Heart right ventricle (tissue), 16 donors: Measurements from ENCODE around the gene GLRA1. TPM values are rescaled to one million over a fixed set of nuclear protein-coding genes. Genes with fewer than 3 reads are reported as not detected.

Source experiments
- ATAC-seq, 8 donors: fragments of 200-7000 bp; cut with Tn5 transposase; one replicate each; pipeline ENCODE4 v1.9.1; 2020; ENCODE audit warnings: mild to moderate bottlenecking in 8 of 8, moderate library complexity in 8 of 8, moderate number of reproducible peaks in 1 of 8
- DNase-seq, 2 donors: peaks; one replicate each; pipeline ENCODE4 v3.0.0-alpha.2; 2020
- H3K27ac ChIP-seq, 10 donors: fragments of 200-600 bp; sonication (generic) in 2 of 10; one replicate each; pipeline versions ENCODE4 v1.5.0 to v1.8.0; 2020 to 2022; ENCODE audit warnings: mild to moderate bottlenecking in 3 of 10
- H3K27me3 ChIP-seq, 7 donors: fragments of 200-600 bp; one replicate each; pipeline ENCODE4 v1.8.0; 2021 to 2022; ENCODE audit warnings: mild to moderate bottlenecking in 2 of 7
- H3K36me3 ChIP-seq, 9 donors: fragments of 200-600 bp; sonication (generic) in 1 of 9; one replicate each; pipeline versions ENCODE4 v1.5.0 to v1.8.0; 2020 to 2022; ENCODE audit warnings: mild to moderate bottlenecking in 2 of 9
- H3K4me1 ChIP-seq, 9 donors: fragments of 200-600 bp; sonication (generic) in 1 of 9; one replicate each; pipeline versions ENCODE4 v1.5.0 to v1.8.0; 2020 to 2022; ENCODE audit warnings: mild to moderate bottlenecking in 4 of 9
- H3K4me3 ChIP-seq, 10 donors: fragments of 200-600 bp; sonication (generic) in 2 of 10; one replicate each; pipeline versions ENCODE4 v1.5.0 to v1.8.0; 2020 to 2022; ENCODE audit warnings: mild to moderate bottlenecking in 7 of 10, moderate library complexity in 2 of 10
- H3K9me3 ChIP-seq, 11 donors: fragments of 200-600 bp in 10 of 11; sonication (generic) in 2 of 11; one replicate each; pipeline versions ENCODE4 v1.5.0 to v1.8.0; 2013 to 2022; ENCODE audit warnings: mild to moderate bottlenecking in 2 of 11, control low read depth in 1 of 11, moderate library complexity in 1 of 11
- CTCF ChIP-seq, 9 donors: fragments of 200-600 bp; sonication (generic) in 2 of 9; IDR thresholded peaks; one replicate each; pipeline versions ENCODE4 v1.5.0 to v1.8.0; 2021 to 2022; ENCODE audit warnings: antibody characterized with exemption in 9 of 9, mild to moderate bottlenecking in 5 of 9, moderate library complexity in 1 of 9
- WGBS, 2 donors: extraction: QIAGEN DNeasy Blood & Tissue Kit; methylation state at CpG; one replicate each; pipeline ENCODE4 v1.1.7; 2013; ENCODE audit warnings: inconsistent platforms in 1 of 2; 5-methylcytosine and 5-hydroxymethylcytosine counted together
- intact Hi-C, 10 donors: fragments of 100-400 bp; cut with DNase I; formaldehyde crosslinking; loops; one replicate each; pipeline versions ENCODE4 v1.11.1 to v1.14.2; 2022
- polyA plus RNA-seq, 2 donors: library from polyadenylated mRNA; stranded (reverse); fragments of 200-250 nt; gene quantifications; one replicate each; pipeline ENCODE4 v1.2.3, GENCODE V29; 2013
- total RNA-seq, 10 donors: library from RNA; stranded (reverse); fragmentation: NEBNext Ultra II Directional in 3 of 10; extraction: Animal tissue kit (Norgen Biotek cat#: 25700) in 3 of 10; gene quantifications; one replicate each; pipeline versions ENCODE4 v1.2.1 to v1.2.4, GENCODE V29; 2021 to 2023
- donor health status: Arrhythmogenic right ventricular cardiomyopathy.
- donor health status: ischemic (EF 13 %, LVEDD 7.1; RV severe dilation, severe dysfunction).
- donor health status: healthy with polysubstance abuse.
- donor health status: DM: no; HTN: yes; CAD: no.
- donor health status: DM: no; HTN: no; CAD: no.
- donor health status: ischemic (EF 25% LVEDD 6.9; RV normal size, moderate dysfunction).
- donor health status: ischemic (EF 25% LVEDD 5.7; RV mildly dilated, moderate dysfunction).
- donor health status: healthy.
- donor health status: DM: yes; HTN: yes; CAD: no.
- donor health status: Ischemic cardiomyopathy.
- donor health status: ischemic (EF 35%, LVEDD 5.7; RV mildly dilated, moderate dysfunction).
- donor health status: nonischemic (EF 11% LVEDD 7.7; RV severe dilation, severe dysfunction).
- donor health status: DM: yes; HTN: yes; CAD: no.
- donor health status: PGD.
- donor health status: ischemic (EF 29% LVEDD 5.4; RV normal size, mild dysfunction).
- donor health status: nonischemic (EF 23%, LVEDD 6.1; RV moderate dilation, normal function).

Gene GLRA1
- total and polyA plus RNA-seq, 12 donors = not detected

GRCh38 chr5:151905557-151905961 is 19.1 kb downstream of the GLRA1 start:
- WGBS, 2 donors = 47 to 59% methylated on average over 4 of the region's 4 CpGs

GRCh38 chr5:151904909-151905308 is 19.7 kb downstream of the GLRA1 start:
- H3K27ac ChIP-seq = no peak overlapping the region
- H3K4me1 ChIP-seq = peaks cover 0 to 11% (median 4%) of the 10 kb centered on the region in 9 donors
- H3K36me3 ChIP-seq = no peaks in the 10 kb centered on the region
- no peak for DNase-seq
- intact Hi-C loops = no loop called here
- ATAC-seq = no peak
- no peak for TF ChIP-seq CTCF (IDR thresholded peaks at IDR 0.05)
- H3K27me3 ChIP-seq = no peaks in the 10 kb centered on the region
- H3K4me3 ChIP-seq = no peak overlapping the region
- no peaks in the 10 kb centered on the region for H3K9me3 ChIP-seq

More at GRCh38 chr5:151905557-151905961, 19.1 kb downstream of the GLRA1 start:
- no peak for TF ChIP-seq CTCF (IDR thresholded peaks at IDR 0.05)
- DNase-seq = no peak
- Histone ChIP-seq H3K27ac (no peak overlapping the region), H3K36me3 (no peaks in the 10 kb centered on the region), H3K4me3 (no peak overlapping the region), H3K27me3 (no peaks in the 10 kb centered on the region), H3K4me1 (peaks cover 0 to 9% (median 4%) of the 10 kb centered on the region in 9 donors), H3K9me3 (no peaks in the 10 kb centered on the region)
- intact Hi-C loops = no loop called here
- no peak for ATAC-seq

- intact Hi-C loops = no loop called here
- no peak overlapping the region for H3K4me3 ChIP-seq
- H3K27me3 ChIP-seq = no peaks in the 10 kb centered on the region
- ATAC-seq (no peak), DNase-seq (no peak)
- WGBS, 2 donors = 53 to 61% methylated on average over 6 of the region's 6 CpGs
- no peak for TF ChIP-seq CTCF (IDR thresholded peaks at IDR 0.05)
- no peaks in the 10 kb centered on the region for H3K36me3 ChIP-seq
- no peaks in the 10 kb centered on the region for H3K9me3 ChIP-seq
- H3K27ac ChIP-seq = no peak overlapping the region
- H3K4me1 ChIP-seq = peaks cover 0 to 11% (median 4%) of the 10 kb centered on the region in 9 donors
Measured at GRCh38 chr5:151904127-151904526, 20.5 kb downstream of the GLRA1 start.

- TF ChIP-seq CTCF (IDR thresholded peaks at IDR 0.05) = no peak
- intact Hi-C loops = no loop called here
- Histone ChIP-seq H3K27me3 (no peaks in the 10 kb centered on the region), H3K4me3 (no peak overlapping the region), H3K4me1 (peaks cover 0 to 11% (median 4%) of the 10 kb centered on the region in 9 donors), H3K27ac (no peak overlapping the region), H3K9me3 (no peaks in the 10 kb centered on the region), H3K36me3 (no peaks in the 10 kb centered on the region)
- ATAC-seq (no peak), DNase-seq (no peak)
- 49 to 50% methylated on average over 2 of the region's 2 CpGs for WGBS, 2 donors
Measured at GRCh38 chr5:151903243-151903653, 21.4 kb downstream of the GLRA1 start.
